WTC11 (cell line): ENCODE measurements around the gene WRAP73. TPM values are rescaled to one million over a fixed set of nuclear protein-coding genes. Genes with fewer than 3 reads are reported as not detected.

Source experiments
- ATAC-seq: fragments of 200-7000 bp; cut with Tn5 transposase; 2 replicates; pipeline ENCODE4 v1.10.0; 2021; ENCODE audit warnings: mild to moderate bottlenecking, moderate library complexity
- CTCF ChIA-PET: fragments of 300-600 bp; sonication (Branson Sonifier 250); formaldehyde crosslinking; loops from one replicate; lab custom pipeline; 2021; ENCODE audit warnings: antibody characterized with exemption; lab: Charles Lee
- POLR2A ChIA-PET: fragments of 350-600 bp; sonication (Branson Sonifier 250); formaldehyde crosslinking; loops from one replicate; lab custom pipeline; 2021; ENCODE audit warnings: antibody characterized with exemption; lab: Charles Lee
- DNase-seq: peaks from one replicate; pipeline ENCODE4 v3.0.0; 2021; ENCODE audit warnings: low spot score
- H3K27ac Mint-ChIP-seq: 2 replicates; pipeline ENCODE4 v1.8.0; 2021; ENCODE audit warnings: mixed read lengths
- H3K27me3 Mint-ChIP-seq: 2 replicates; pipeline ENCODE4 v1.8.0; 2021; ENCODE audit warnings: low read depth, mild to moderate bottlenecking, moderate library complexity, mixed read lengths
- H3K36me3 Mint-ChIP-seq: 2 replicates; pipeline ENCODE4 v1.8.0; 2021; ENCODE audit warnings: mixed read lengths
- H3K4me1 Mint-ChIP-seq: 2 replicates; pipeline ENCODE4 v1.8.0; 2022; ENCODE audit warnings: mixed read lengths
- H3K4me3 Mint-ChIP-seq: 2 replicates; pipeline ENCODE4 v1.8.0; 2021; ENCODE audit warnings: mild to moderate bottlenecking, moderate library complexity, mixed read lengths
- H3K9me3 Mint-ChIP-seq: 2 replicates; pipeline ENCODE4 v1.8.0; 2021; ENCODE audit warnings: mixed read lengths
- ARID4B ChIP-seq: sonication (generic); formaldehyde crosslinking; IDR thresholded peaks from 2 replicates; pipeline ENCODE4 v1.8.0; 2023; ENCODE audit warnings: missing genetic modification reagents, mild to moderate bottlenecking, borderline replicate concordance
- ATF1 ChIP-seq: sonication (generic); formaldehyde crosslinking; IDR thresholded peaks from 2 replicates; pipeline ENCODE4 v1.8.1; 2023; ENCODE audit warnings: mild to moderate bottlenecking, moderate library complexity, missing genetic modification reagents
- ELF4 ChIP-seq: sonication (generic); formaldehyde crosslinking; IDR thresholded peaks from 2 replicates; pipeline ENCODE4 v1.8.1; 2022; ENCODE audit warnings: low read depth, mild to moderate bottlenecking, moderate library complexity, missing genetic modification reagents
- ERG ChIP-seq: fragments of 250-450 bp; sonication (Bioruptor Pico); IDR thresholded peaks from 2 replicates; pipeline ENCODE4 v1.8.0; 2021; ENCODE audit warnings: mild to moderate bottlenecking
- HMGA2 ChIP-seq: fragments of 250-450 bp; sonication (Bioruptor Pico); IDR thresholded peaks from 2 replicates; pipeline ENCODE4 v1.4.0; 2021; ENCODE audit warnings: mild to moderate bottlenecking, moderate library complexity
- KAT7 ChIP-seq: sonication (generic); formaldehyde crosslinking; IDR thresholded peaks from 2 replicates; pipeline ENCODE4 v1.8.1; 2023; ENCODE audit warnings: missing genetic modification reagents, mild to moderate bottlenecking, borderline replicate concordance
- MLX ChIP-seq: sonication (generic); formaldehyde crosslinking; IDR thresholded peaks from 2 replicates; pipeline ENCODE4 v1.8.1; 2023; ENCODE audit warnings: mild to moderate bottlenecking, missing genetic modification reagents, moderate library complexity
- OVOL2 ChIP-seq: fragments of 250-450 bp; sonication (Bioruptor Pico); IDR thresholded peaks from 2 replicates; pipeline ENCODE4 v1.9.0; 2021; ENCODE audit warnings: mild to moderate bottlenecking, borderline replicate concordance
- SMAD3 ChIP-seq: sonication (generic); formaldehyde crosslinking; IDR thresholded peaks from 2 replicates; pipeline ENCODE4 v1.8.0; 2022; ENCODE audit warnings: missing genetic modification reagents, mild to moderate bottlenecking, borderline replicate concordance
- TCF7 ChIP-seq: sonication (generic); formaldehyde crosslinking; IDR thresholded peaks from 2 replicates; pipeline ENCODE4 v1.8.0; 2022; ENCODE audit warnings: mild to moderate bottlenecking, low read depth, missing genetic modification reagents, moderate library complexity
- total RNA-seq: library from RNA; stranded (reverse); gene quantifications from 3 replicates; pipeline ENCODE4 v1.2.3, GENCODE V29; 2021
- TF ChIP-seq, protein P1 (sequence below): sonication (generic); formaldehyde crosslinking; IDR thresholded peaks from 2 replicates; pipeline ENCODE4 v1.8.1; 2022; ENCODE audit warnings: low read depth, missing genetic modification reagents, borderline replicate concordance
- TF ChIP-seq, protein P2 (sequence below): fragments of 200-600 bp; IDR thresholded peaks from 2 replicates; pipeline ENCODE4 v1.8.0; 2022; ENCODE audit warnings: antibody characterized with exemption
- TF ChIP-seq, protein P3 (sequence below): sonication (generic); formaldehyde crosslinking; IDR thresholded peaks from 2 replicates; pipeline ENCODE4 v1.8.0; 2023; ENCODE audit warnings: missing genetic modification reagents
- TF ChIP-seq, protein P4 (sequence below): sonication (generic); formaldehyde crosslinking; IDR thresholded peaks from 2 replicates; pipeline ENCODE4 v1.8.0; 2022; ENCODE audit warnings: missing genetic modification reagents
- TF ChIP-seq, protein P5 (sequence below): sonication (generic); formaldehyde crosslinking; IDR thresholded peaks from 2 replicates; pipeline ENCODE4 v1.8.1; 2022; ENCODE audit warnings: mild to moderate bottlenecking, missing genetic modification reagents, moderate library complexity, borderline replicate concordance

WRAP73 gene
- total RNA-seq, 1 experiment from 2014 or later: 39.2 TPM

DNA sequence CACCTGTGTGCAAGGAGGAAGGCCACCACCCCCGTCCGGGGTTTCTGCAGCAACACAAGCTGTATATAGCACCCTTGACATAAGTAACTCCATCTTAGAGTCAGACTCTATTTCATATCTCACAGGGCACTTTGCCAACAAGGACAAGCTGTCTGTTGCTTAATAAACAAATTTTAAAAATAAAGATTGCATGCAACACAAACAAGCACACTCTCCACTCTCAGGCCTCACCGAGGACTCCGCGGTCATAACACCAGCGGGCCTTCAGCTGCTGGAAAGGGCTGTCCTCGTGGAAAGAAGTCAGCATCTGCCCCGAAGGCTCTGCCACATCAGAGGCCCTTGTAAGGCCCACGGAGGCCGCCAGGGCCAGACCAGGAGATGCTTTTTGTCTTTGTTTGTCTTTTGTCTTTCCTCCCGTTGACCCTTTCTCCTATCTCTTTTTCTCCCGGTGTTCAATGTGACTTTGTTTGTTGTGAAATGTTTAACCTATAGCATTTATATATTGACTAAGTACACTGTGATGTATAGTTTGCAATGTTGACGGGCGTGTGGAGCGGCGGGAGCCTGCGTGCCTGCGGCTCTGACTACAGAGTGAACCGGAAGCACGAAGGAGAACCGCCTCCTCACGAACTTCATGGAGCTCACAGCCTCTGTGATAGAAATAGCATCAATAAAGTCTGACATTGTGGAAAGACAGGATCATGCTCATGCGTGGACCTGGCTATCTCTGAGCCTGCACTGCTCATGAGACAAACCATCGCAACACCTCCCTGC, 62.7 kb downstream of the WRAP73 start:
- Mint-ChIP-seq H3K9me3 (no peaks in the 10 kb centered on the region), H3K4me1 (0 out of 2 replicates have a peak, but pooled peaks cover 2% of the 10 kb centered on the region), H3K27ac (peak overlapping the region; percentile 65), H3K36me3 (no peaks in the 10 kb centered on the region; the same call in 1 of the 2 replicates), H3K27me3 (no peaks in the 10 kb centered on the region), H3K4me3 (no peak overlapping the region)
- TF ChIP-seq OVOL2 (CRISPR knock-in tag) (no peak), ERG (CRISPR knock-in tag) (no peak), ATF1 (CRISPR knock-in tag) (no peak), ARID4B (CRISPR knock-in tag) (no peak), KAT7 (CRISPR knock-in tag) (no peak), TCF7 (no peak), ELF4 (CRISPR knock-in tag) (no peak), HMGA2 (CRISPR knock-in tag) (no peak), MLX (CRISPR knock-in tag) (no peak), SMAD3 (CRISPR knock-in tag) (no peak)
- TF ChIP-seq, protein P1, sequence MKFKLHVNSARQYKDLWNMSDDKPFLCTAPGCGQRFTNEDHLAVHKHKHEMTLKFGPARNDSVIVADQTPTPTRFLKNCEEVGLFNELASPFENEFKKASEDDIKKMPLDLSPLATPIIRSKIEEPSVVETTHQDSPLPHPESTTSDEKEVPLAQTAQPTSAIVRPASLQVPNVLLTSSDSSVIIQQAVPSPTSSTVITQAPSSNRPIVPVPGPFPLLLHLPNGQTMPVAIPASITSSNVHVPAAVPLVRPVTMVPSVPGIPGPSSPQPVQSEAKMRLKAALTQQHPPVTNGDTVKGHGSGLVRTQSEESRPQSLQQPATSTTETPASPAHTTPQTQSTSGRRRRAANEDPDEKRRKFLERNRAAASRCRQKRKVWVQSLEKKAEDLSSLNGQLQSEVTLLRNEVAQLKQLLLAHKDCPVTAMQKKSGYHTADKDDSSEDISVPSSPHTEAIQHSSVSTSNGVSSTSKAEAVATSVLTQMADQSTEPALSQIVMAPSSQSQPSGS: no peak
- TF ChIP-seq, protein P2, sequence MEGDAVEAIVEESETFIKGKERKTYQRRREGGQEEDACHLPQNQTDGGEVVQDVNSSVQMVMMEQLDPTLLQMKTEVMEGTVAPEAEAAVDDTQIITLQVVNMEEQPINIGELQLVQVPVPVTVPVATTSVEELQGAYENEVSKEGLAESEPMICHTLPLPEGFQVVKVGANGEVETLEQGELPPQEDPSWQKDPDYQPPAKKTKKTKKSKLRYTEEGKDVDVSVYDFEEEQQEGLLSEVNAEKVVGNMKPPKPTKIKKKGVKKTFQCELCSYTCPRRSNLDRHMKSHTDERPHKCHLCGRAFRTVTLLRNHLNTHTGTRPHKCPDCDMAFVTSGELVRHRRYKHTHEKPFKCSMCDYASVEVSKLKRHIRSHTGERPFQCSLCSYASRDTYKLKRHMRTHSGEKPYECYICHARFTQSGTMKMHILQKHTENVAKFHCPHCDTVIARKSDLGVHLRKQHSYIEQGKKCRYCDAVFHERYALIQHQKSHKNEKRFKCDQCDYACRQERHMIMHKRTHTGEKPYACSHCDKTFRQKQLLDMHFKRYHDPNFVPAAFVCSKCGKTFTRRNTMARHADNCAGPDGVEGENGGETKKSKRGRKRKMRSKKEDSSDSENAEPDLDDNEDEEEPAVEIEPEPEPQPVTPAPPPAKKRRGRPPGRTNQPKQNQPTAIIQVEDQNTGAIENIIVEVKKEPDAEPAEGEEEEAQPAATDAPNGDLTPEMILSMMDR: no peak
- TF ChIP-seq, protein P3, sequence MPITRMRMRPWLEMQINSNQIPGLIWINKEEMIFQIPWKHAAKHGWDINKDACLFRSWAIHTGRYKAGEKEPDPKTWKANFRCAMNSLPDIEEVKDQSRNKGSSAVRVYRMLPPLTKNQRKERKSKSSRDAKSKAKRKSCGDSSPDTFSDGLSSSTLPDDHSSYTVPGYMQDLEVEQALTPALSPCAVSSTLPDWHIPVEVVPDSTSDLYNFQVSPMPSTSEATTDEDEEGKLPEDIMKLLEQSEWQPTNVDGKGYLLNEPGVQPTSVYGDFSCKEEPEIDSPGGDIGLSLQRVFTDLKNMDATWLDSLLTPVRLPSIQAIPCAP (CRISPR knock-in tag): no peak
- TF ChIP-seq, protein P4, sequence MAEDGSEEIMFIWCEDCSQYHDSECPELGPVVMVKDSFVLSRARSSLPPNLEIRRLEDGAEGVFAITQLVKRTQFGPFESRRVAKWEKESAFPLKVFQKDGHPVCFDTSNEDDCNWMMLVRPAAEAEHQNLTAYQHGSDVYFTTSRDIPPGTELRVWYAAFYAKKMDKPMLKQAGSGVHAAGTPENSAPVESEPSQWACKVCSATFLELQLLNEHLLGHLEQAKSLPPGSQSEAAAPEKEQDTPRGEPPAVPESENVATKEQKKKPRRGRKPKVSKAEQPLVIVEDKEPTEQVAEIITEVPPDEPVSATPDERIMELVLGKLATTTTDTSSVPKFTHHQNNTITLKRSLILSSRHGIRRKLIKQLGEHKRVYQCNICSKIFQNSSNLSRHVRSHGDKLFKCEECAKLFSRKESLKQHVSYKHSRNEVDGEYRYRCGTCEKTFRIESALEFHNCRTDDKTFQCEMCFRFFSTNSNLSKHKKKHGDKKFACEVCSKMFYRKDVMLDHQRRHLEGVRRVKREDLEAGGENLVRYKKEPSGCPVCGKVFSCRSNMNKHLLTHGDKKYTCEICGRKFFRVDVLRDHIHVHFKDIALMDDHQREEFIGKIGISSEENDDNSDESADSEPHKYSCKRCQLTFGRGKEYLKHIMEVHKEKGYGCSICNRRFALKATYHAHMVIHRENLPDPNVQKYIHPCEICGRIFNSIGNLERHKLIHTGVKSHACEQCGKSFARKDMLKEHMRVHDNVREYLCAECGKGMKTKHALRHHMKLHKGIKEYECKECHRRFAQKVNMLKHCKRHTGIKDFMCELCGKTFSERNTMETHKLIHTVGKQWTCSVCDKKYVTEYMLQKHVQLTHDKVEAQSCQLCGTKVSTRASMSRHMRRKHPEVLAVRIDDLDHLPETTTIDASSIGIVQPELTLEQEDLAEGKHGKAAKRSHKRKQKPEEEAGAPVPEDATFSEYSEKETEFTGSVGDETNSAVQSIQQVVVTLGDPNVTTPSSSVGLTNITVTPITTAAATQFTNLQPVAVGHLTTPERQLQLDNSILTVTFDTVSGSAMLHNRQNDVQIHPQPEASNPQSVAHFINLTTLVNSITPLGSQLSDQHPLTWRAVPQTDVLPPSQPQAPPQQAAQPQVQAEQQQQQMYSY (CRISPR knock-in tag): no peak
- TF ChIP-seq, protein P5, sequence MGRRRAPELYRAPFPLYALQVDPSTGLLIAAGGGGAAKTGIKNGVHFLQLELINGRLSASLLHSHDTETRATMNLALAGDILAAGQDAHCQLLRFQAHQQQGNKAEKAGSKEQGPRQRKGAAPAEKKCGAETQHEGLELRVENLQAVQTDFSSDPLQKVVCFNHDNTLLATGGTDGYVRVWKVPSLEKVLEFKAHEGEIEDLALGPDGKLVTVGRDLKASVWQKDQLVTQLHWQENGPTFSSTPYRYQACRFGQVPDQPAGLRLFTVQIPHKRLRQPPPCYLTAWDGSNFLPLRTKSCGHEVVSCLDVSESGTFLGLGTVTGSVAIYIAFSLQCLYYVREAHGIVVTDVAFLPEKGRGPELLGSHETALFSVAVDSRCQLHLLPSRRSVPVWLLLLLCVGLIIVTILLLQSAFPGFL (CRISPR knock-in tag): no peak
- POLR2A ChIA-PET: no interaction called here
- no peak for ATAC-seq
- CTCF ChIA-PET: interaction anchor here (0.6 to 2.5 kb wide), 8 partner anchors 10 to 137 kb away, joined by 3 to 35 read pairs (median 4); no protein-coding TSS in a partner anchor
- no peak for DNase-seq
